Kidney (tissue), 14 donors: ENCODE data around the gene BCL2L1. TPM values are rescaled to one million over a fixed set of nuclear protein-coding genes. Genes with fewer than 3 reads are reported as not detected.

Source experiments
- DNase-seq, 5 donors: peaks; one replicate each; pipeline ENCODE4 v3.0.0-alpha.2; 2013 to 2020
- FAIRE-seq: peaks from 2 replicates; lab custom pipeline; 2012; peaks lifted over from hg19 to GRCh38; lab: Jason Lieb, UNC
- H3K27ac ChIP-seq, 2 donors: one replicate each; pipeline ENCODE4 v1.7.0; 2013; ENCODE audit warnings: low read depth in 2 of 2, low read length in 2 of 2, inconsistent platforms in 1 of 2
- H3K27me3 ChIP-seq: one replicate; pipeline ENCODE4 v1.7.1; 2013; ENCODE audit warnings: low read length, inconsistent platforms; ENCODE audit not compliant: control insufficient read depth, insufficient read depth
- H3K36me3 ChIP-seq, 3 donors: one replicate each; pipeline versions ENCODE4 v1.7.0 to v1.7.1; 2013; ENCODE audit warnings: low read length in 3 of 3, control low read depth in 1 of 3, inconsistent platforms in 1 of 3; ENCODE audit not compliant: insufficient read depth in 3 of 3, control insufficient read depth in 2 of 3
- H3K4me1 ChIP-seq, 3 donors: one replicate each; pipeline versions ENCODE4 v1.7.0 to v1.7.1; 2013; ENCODE audit warnings: low read length in 3 of 3, inconsistent platforms in 1 of 3, low read depth in 1 of 3; ENCODE audit not compliant: control insufficient read depth in 2 of 3, insufficient read depth in 2 of 3
- H3K4me3 ChIP-seq, 3 donors: one replicate each; pipeline versions ENCODE4 v1.7.0 to v1.8.1; 2013; ENCODE audit warnings: low read length in 3 of 3, control low read depth in 1 of 3, inconsistent platforms in 1 of 3
- H3K9ac ChIP-seq, 3 donors: one replicate each; pipeline versions ENCODE4 v1.7.0 to v1.7.1; 2013; ENCODE audit warnings: low read length in 3 of 3, control low read depth in 1 of 3, inconsistent platforms in 1 of 3
- H3K9me3 ChIP-seq, 3 donors: one replicate each; pipeline versions ENCODE4 v1.7.0 to v1.7.1; 2013; ENCODE audit warnings: low read length in 3 of 3, control low read depth in 1 of 3, inconsistent platforms in 1 of 3; ENCODE audit not compliant: control insufficient read depth in 2 of 3, insufficient read depth in 1 of 3
- intact Hi-C: fragments of 100-400 bp; cut with DNase I; formaldehyde crosslinking; loops from one replicate; pipeline ENCODE4 v1.11.1; 2022
- polyA plus RNA-seq: library from polyadenylated mRNA; stranded (reverse); fragments of 350-450 nt; fragmentation: Illumina TruSeq; extraction: RNeasy Lipid Tissue Mini Kit (QIAGEN cat#74804); gene quantifications from one replicate; pipeline ENCODE4 v1.2.3, GENCODE V29; 2014; ENCODE audit warnings: low read depth, low replicate concordance; ENCODE audit not compliant: insufficient read depth
- total RNA-seq: library from RNA; stranded (reverse); fragmentation: NEBNext Ultra II Directional; extraction: Animal tissue kit (Norgen Biotek cat#: 25700); gene quantifications from one replicate; pipeline ENCODE4 v1.2.1, GENCODE V29; 2021
- TF ChIP-seq, protein P1 (sequence below): IDR thresholded peaks from 3 replicates; pipeline ENCODE4 v1.5.1; 2012; ENCODE audit warnings: mild to moderate bottlenecking, moderate library complexity, borderline replicate concordance; ENCODE audit not compliant: insufficient read depth; ENCODE audit errors: extremely low read depth
- donor health status: control.
- donor health status: control.
- donor health status: control.
- donor health status: control.
- donor health status: control.
- donor health status: DM: yes; HTN: yes; CAD: no.
- donor health status: Normal renal cell carcinoma (clear cell type).

The BCL2L1 gene
- total and polyA plus RNA-seq, 2 donors from 2014 or later = 132 to 139 TPM

DNA sequence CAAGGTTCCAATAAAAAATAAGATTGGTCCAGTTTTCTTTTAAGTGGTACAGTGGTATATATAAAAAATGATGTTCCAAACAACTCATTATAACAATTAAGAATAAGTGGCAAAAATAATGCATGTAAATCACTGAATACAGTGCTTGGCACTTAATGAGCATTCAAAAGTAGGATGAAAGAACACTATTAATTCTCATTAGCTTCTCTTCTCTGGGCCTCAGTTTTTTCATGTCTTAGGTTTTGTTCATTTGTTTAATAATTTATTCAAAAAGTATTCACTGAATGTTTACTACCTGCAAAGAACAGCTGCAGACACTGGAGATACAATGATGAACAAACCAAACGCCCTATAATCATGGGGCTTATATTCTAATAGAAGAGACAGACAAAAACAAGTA lies 21.1 kb downstream of the BCL2L1 start:
- DNase-seq (no peak), FAIRE-seq (no peak)
- H3K36me3 ChIP-seq = peaks cover 0 to 13% (median 11%) of the 10 kb centered on the region in 3 donors
- H3K9me3 ChIP-seq = no peaks in the 10 kb centered on the region
- H3K4me3 ChIP-seq = no peak overlapping the region
- H3K4me1 ChIP-seq = peaks cover 0 to 50% (median 48%) of the 10 kb centered on the region in 3 donors
- TF ChIP-seq, protein P1, sequence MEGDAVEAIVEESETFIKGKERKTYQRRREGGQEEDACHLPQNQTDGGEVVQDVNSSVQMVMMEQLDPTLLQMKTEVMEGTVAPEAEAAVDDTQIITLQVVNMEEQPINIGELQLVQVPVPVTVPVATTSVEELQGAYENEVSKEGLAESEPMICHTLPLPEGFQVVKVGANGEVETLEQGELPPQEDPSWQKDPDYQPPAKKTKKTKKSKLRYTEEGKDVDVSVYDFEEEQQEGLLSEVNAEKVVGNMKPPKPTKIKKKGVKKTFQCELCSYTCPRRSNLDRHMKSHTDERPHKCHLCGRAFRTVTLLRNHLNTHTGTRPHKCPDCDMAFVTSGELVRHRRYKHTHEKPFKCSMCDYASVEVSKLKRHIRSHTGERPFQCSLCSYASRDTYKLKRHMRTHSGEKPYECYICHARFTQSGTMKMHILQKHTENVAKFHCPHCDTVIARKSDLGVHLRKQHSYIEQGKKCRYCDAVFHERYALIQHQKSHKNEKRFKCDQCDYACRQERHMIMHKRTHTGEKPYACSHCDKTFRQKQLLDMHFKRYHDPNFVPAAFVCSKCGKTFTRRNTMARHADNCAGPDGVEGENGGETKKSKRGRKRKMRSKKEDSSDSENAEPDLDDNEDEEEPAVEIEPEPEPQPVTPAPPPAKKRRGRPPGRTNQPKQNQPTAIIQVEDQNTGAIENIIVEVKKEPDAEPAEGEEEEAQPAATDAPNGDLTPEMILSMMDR = no peak
- intact Hi-C loops = no loop called here
- no peak overlapping the region for H3K9ac ChIP-seq
- H3K27me3 ChIP-seq = no peaks in the 10 kb centered on the region
- peak overlapping the region in 1 of 2 donors; percentile 68 for H3K27ac ChIP-seq

DNA sequence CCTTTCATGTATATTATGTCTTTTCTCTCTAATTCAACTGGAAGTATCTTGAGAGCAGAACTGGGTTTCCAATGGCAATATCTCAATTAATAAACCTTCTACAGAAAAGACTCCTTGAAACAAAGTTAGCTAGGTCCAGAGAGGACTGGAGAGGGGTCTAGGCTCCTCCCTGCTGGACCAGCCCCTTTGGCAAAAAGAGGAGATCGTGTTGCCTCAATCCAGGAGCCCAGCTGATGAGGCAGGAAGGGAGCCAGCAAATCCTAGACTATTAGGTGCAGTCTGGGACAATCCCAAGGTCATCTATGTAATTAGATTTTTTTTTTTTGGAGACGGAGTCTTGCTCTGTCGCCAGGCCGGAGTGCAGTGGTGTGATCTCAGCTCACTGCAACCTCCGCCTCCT lies 21.9 kb downstream of the BCL2L1 start:
- no peaks in the 10 kb centered on the region for H3K27me3 ChIP-seq
- no peak overlapping the region for H3K9ac ChIP-seq
- peak overlapping the region; percentile 82 to 94 for H3K27ac ChIP-seq
- TF ChIP-seq, protein P1 = no peak
- H3K4me3 ChIP-seq = no peak overlapping the region
- no peaks in the 10 kb centered on the region for H3K9me3 ChIP-seq
- peaks cover 0 to 48% (median 44%) of the 10 kb centered on the region in 3 donors for H3K4me1 ChIP-seq
- intact Hi-C loops = no loop called here
- H3K36me3 ChIP-seq = peaks cover 2 to 10% (median 8%) of the 10 kb centered on the region in 3 donors
- no peak for DNase-seq
- FAIRE-seq = no peak

DNA sequence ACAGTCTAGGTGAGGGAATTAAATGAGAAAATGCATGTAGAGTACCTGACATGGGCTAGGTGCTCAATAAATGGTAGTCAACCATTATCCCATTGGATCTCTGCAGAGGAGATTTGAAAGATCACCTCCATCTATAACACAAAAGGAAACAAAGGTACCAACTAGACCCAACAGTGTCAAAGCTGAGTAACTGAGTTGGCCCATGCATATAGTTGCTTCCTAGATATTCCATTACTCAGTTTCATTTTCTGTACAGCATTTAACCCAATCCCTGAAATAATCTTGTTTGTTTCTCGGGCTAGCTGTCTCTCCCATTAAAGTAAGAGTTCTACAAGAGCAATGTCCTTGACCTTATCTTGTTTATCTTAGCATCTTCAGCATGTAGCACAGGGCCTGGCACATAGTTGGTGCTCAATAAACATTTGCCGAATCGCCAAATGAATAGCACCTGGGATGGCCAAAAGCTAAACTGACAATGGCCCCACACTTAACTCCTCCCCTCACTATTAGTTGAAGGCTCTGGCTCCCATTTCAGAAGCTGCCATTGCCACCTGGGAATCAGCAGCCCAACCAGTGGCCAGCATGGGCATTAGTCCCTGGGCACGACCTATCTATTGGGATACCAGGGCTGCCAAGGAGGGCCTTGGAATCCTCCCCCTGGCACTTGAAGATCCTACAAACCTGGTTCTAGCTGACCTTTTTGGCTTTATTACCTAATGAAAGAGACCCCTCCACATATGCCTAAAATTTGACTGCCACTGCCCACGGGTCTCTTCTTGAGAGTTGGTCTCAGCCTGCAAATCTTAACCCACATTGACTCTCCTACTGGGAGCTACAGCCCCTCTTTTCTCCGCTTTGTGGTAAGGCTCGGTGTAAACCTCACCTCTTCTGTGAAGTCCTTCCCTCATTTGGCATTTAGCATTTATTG lies 22.6 kb downstream of the BCL2L1 start:
- Histone ChIP-seq H3K27ac (peak overlapping the region; percentile 82 to 94), H3K4me1 (peaks cover 0 to 48% (median 48%) of the 10 kb centered on the region in 3 donors), H3K9ac (peak overlapping the region in 1 of 3 donors; percentile 72), H3K36me3 (peaks cover 2 to 10% (median 8%) of the 10 kb centered on the region in 3 donors), H3K4me3 (no peak overlapping the region), H3K9me3 (no peaks in the 10 kb centered on the region), H3K27me3 (no peaks in the 10 kb centered on the region)
- TF ChIP-seq, protein P1 = no peak
- DNase-seq (no peak), FAIRE-seq (no peak)
- intact Hi-C loops = no loop called here
